HEK293 (cell line): ENCODE results near the gene AMOTL2.

Source experiments
- CTCF ChIA-PET: fragments of 350-600 bp; formaldehyde crosslinking; extraction: SDS; loops from one replicate; lab custom pipeline; 2021; ENCODE audit warnings: antibody characterized with exemption; lab: Yijun Ruan, JAX
- POLR2A ChIA-PET: fragments of 300-600 bp; formaldehyde crosslinking; extraction: SDS; loops from one replicate; lab custom pipeline; 2020; ENCODE audit warnings: antibody characterized with exemption, inconsistent platforms; lab: Yijun Ruan, JAX
- H3K27ac ChIP-seq: fragments of 200-500 bp; sonication (Bioruptor generic); 2 replicates; pipeline ENCODE4 v1.5.1; 2014; ENCODE audit warnings: low read depth, low read length, control low read depth, inconsistent platforms; ENCODE audit errors: extremely low read depth
- H3K36me3 ChIP-seq, 2 experiments: fragments of 200-500 bp in 1 of 2; sonication (Bioruptor generic) in 1 of 2; 1 replicate in 1 of 2; 2 replicates in 1 of 2; pipeline ENCODE4 v1.5.1; 2014 to 2017; ENCODE audit warnings: inconsistent platforms in 2 of 2, low read length in 2 of 2; ENCODE audit not compliant: control insufficient read depth in 2 of 2, insufficient read depth in 1 of 2
- H3K4me1 ChIP-seq: fragments of 200-500 bp; sonication (Bioruptor generic); 2 replicates; pipeline ENCODE4 v1.5.1; 2014; ENCODE audit warnings: mild to moderate bottlenecking, low read length, inconsistent platforms; ENCODE audit not compliant: control insufficient read depth, insufficient read depth
- H3K4me3 ChIP-seq: 2 replicates; pipeline ENCODE4 v1.5.1; 2011; ENCODE audit warnings: low read depth, mild to moderate bottlenecking, control low read depth, low read length, moderate library complexity
- H3K9me3 ChIP-seq: fragments of 200-500 bp; sonication (Bioruptor generic); 2 replicates; pipeline ENCODE4 v1.5.1; 2014; ENCODE audit warnings: low read depth, low read length, inconsistent platforms; ENCODE audit not compliant: control insufficient read depth, insufficient read depth
- HOXA7 ChIP-seq: sonication (generic); formaldehyde crosslinking; IDR thresholded peaks from 2 replicates; pipeline ENCODE4 v1.8.1; 2022; ENCODE audit warnings: missing genetic modification reagents, borderline replicate concordance
- HOXC10 ChIP-seq: sonication (generic); formaldehyde crosslinking; IDR thresholded peaks from 2 replicates; pipeline ENCODE4 v1.8.1; 2023; ENCODE audit warnings: mild to moderate bottlenecking, missing genetic modification reagents
- MYNN ChIP-seq: fragments of 450-650 bp; formaldehyde crosslinking; IDR thresholded peaks from 2 replicates; pipeline ENCODE4 v1.5.1; 2016; ENCODE audit warnings: missing biosample characterization, missing genetic modification characterization, borderline replicate concordance
- MZF1 ChIP-seq: fragments of 450-650 bp; formaldehyde crosslinking; IDR thresholded peaks from 2 replicates; pipeline ENCODE4 v1.5.1; 2017; ENCODE audit warnings: missing biosample characterization, missing genetic modification characterization, borderline replicate concordance
- SP3 ChIP-seq: fragments of 450-650 bp; formaldehyde crosslinking; IDR thresholded peaks from 2 replicates; pipeline ENCODE4 v1.5.1; 2016; ENCODE audit warnings: missing biosample characterization, missing genetic modification characterization
- ZNF114 ChIP-seq: fragments of 450-650 bp; formaldehyde crosslinking; IDR thresholded peaks from 2 replicates; pipeline ENCODE4 v1.5.0; 2017; ENCODE audit warnings: missing biosample characterization, missing genetic modification characterization
- ZNF146 ChIP-seq: fragments of 450-650 bp; formaldehyde crosslinking; IDR thresholded peaks from 2 replicates; pipeline ENCODE4 v1.5.1; 2016; ENCODE audit warnings: missing biosample characterization, missing genetic modification characterization
- ZNF155 ChIP-seq: fragments of 450-650 bp; formaldehyde crosslinking; IDR thresholded peaks from 2 replicates; pipeline ENCODE4 v1.5.1; 2016; ENCODE audit warnings: missing biosample characterization, missing genetic modification characterization
- ZNF202 ChIP-seq: fragments of 450-650 bp; formaldehyde crosslinking; IDR thresholded peaks from 2 replicates; pipeline ENCODE4 v1.5.1; 2016; ENCODE audit warnings: missing biosample characterization, missing genetic modification characterization, borderline replicate concordance
- ZNF23 ChIP-seq: fragments of 450-650 bp; formaldehyde crosslinking; IDR thresholded peaks from 2 replicates; pipeline ENCODE4 v1.5.1; 2016; ENCODE audit warnings: missing biosample characterization, missing genetic modification characterization, borderline replicate concordance
- ZNF24 ChIP-seq: fragments of 450-650 bp; formaldehyde crosslinking; IDR thresholded peaks from 2 replicates; pipeline ENCODE4 v1.5.1; 2016; ENCODE audit warnings: missing biosample characterization, missing genetic modification characterization
- ZNF324 ChIP-seq: fragments of 450-650 bp; formaldehyde crosslinking; IDR thresholded peaks from 2 replicates; pipeline ENCODE4 v1.5.1; 2016; ENCODE audit warnings: missing biosample characterization, missing genetic modification characterization
- ZNF560 ChIP-seq: fragments of 450-650 bp; formaldehyde crosslinking; IDR thresholded peaks from 2 replicates; pipeline ENCODE4 v1.5.1; 2017; ENCODE audit warnings: missing biosample characterization, missing genetic modification characterization, borderline replicate concordance
- ZNF623 ChIP-seq: fragments of 450-650 bp; formaldehyde crosslinking; IDR thresholded peaks from 2 replicates; pipeline ENCODE4 v1.5.1; 2016; ENCODE audit warnings: missing biosample characterization, missing genetic modification characterization
- ZNF791 ChIP-seq: fragments of 450-650 bp; formaldehyde crosslinking; IDR thresholded peaks from 2 replicates; pipeline ENCODE4 v1.5.1; 2016; ENCODE audit warnings: missing biosample characterization, missing genetic modification characterization
- TF ChIP-seq, protein P1 (sequence below): fragments of 450-650 bp; formaldehyde crosslinking; IDR thresholded peaks from 2 replicates; pipeline ENCODE4 v1.5.1; 2016; ENCODE audit warnings: missing biosample characterization, missing genetic modification characterization
- TF ChIP-seq, protein P2 (sequence below): fragments of 450-650 bp; formaldehyde crosslinking; IDR thresholded peaks from 2 replicates; pipeline ENCODE4 v1.5.1; 2016; ENCODE audit warnings: missing biosample characterization, missing genetic modification characterization, borderline replicate concordance

AMOTL2 gene

DNA sequence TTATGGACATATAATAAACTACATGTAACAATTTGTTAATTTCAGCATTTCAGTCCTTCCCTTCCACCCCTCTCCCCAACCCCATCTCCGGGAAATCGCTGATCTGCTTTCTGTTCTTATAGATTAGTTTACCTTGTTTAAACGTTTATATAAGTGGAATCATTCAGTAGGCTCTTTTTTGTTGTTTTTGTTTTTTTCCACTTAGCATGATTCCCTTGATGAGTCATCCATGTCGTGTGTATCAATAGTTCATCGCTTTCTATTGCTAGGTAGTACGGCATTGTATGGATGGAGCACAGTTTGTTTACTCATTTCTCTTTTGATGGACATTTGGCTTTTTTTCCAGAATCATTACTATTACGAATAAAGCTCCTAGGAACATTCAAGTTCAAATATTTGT, 23.5 kb upstream of the AMOTL2 start:
- TF ChIP-seq ZNF202 (tag by site-specific recombination) (no peak), ZNF146 (no peak), ZNF791 (tag by site-specific recombination) (no peak), ZNF23 (tag by site-specific recombination) (no peak), ZNF24 (no peak), SP3 (tag by site-specific recombination) (no peak)
- Histone ChIP-seq H3K4me3 (no peak overlapping the region), H3K9me3 (no peaks in the 10 kb centered on the region), H3K4me1 (no peaks in the 10 kb centered on the region), H3K27ac (no peak overlapping the region), H3K36me3 (no peaks in the 10 kb centered on the region)
- CTCF ChIA-PET, result no interaction called here
- POLR2A ChIA-PET, result interaction anchor here (1.1 kb wide), 1 partner anchor 23 kb away, joined by 3 read pairs; the partner anchor contains the start of gene AMOTL2

DNA sequence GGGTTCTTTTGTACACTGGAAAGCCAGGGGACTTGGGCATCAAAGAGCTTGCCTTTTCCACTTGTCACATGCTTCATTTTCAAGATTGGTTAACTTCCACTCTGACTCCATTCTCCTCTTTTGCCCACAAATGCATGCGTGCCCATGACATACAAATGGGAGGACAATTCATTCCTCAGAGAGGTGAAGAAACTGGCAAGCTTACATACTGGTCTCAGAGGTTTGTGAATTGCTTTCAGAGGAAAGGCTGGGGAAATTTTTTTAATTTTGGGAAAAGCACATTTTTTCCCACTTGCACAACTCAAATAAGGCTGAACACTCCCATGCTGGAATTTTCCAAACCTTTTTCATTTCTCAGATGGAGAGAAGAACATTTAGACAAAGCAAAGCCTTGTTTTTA, 20.9 kb upstream of the AMOTL2 start:
- Histone ChIP-seq H3K4me1 (no peaks in the 10 kb centered on the region), H3K36me3 (no peaks in the 10 kb centered on the region), H3K9me3 (no peaks in the 10 kb centered on the region), H3K4me3 (no peak overlapping the region), H3K27ac (no peak overlapping the region)
- CTCF ChIA-PET, result interaction anchor here (0.7 kb wide), 1 partner anchor 37 kb away, joined by 3 read pairs; no protein-coding TSS in a partner anchor
- TF ChIP-seq ZNF560, result no peak
- TF ChIP-seq, protein P1, sequence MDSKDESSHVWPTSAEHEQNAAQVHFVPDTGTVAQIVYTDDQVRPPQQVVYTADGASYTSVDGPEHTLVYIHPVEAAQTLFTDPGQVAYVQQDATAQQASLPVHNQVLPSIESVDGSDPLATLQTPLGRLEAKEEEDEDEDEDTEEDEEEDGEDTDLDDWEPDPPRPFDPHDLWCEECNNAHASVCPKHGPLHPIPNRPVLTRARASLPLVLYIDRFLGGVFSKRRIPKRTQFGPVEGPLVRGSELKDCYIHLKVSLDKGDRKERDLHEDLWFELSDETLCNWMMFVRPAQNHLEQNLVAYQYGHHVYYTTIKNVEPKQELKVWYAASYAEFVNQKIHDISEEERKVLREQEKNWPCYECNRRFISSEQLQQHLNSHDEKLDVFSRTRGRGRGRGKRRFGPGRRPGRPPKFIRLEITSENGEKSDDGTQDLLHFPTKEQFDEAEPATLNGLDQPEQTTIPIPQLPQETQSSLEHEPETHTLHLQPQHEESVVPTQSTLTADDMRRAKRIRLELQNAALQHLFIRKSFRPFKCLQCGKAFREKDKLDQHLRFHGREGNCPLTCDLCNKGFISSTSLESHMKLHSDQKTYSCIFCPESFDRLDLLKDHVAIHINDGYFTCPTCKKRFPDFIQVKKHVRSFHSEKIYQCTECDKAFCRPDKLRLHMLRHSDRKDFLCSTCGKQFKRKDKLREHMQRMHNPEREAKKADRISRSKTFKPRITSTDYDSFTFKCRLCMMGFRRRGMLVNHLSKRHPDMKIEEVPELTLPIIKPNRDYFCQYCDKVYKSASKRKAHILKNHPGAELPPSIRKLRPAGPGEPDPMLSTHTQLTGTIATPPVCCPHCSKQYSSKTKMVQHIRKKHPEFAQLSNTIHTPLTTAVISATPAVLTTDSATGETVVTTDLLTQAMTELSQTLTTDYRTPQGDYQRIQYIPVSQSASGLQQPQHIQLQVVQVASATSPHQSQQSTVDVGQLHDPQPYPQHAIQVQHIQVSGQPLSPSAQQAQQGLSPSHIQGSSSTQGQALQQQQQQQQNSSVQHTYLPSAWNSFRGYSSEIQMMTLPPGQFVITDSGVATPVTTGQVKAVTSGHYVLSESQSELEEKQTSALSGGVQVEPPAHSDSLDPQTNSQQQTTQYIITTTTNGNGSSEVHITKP (tag by site-specific recombination), result no peak
- no peak for TF ChIP-seq MYNN (tag by site-specific recombination)
- TF ChIP-seq HOXC10, result no peak
- TF ChIP-seq, protein P2, sequence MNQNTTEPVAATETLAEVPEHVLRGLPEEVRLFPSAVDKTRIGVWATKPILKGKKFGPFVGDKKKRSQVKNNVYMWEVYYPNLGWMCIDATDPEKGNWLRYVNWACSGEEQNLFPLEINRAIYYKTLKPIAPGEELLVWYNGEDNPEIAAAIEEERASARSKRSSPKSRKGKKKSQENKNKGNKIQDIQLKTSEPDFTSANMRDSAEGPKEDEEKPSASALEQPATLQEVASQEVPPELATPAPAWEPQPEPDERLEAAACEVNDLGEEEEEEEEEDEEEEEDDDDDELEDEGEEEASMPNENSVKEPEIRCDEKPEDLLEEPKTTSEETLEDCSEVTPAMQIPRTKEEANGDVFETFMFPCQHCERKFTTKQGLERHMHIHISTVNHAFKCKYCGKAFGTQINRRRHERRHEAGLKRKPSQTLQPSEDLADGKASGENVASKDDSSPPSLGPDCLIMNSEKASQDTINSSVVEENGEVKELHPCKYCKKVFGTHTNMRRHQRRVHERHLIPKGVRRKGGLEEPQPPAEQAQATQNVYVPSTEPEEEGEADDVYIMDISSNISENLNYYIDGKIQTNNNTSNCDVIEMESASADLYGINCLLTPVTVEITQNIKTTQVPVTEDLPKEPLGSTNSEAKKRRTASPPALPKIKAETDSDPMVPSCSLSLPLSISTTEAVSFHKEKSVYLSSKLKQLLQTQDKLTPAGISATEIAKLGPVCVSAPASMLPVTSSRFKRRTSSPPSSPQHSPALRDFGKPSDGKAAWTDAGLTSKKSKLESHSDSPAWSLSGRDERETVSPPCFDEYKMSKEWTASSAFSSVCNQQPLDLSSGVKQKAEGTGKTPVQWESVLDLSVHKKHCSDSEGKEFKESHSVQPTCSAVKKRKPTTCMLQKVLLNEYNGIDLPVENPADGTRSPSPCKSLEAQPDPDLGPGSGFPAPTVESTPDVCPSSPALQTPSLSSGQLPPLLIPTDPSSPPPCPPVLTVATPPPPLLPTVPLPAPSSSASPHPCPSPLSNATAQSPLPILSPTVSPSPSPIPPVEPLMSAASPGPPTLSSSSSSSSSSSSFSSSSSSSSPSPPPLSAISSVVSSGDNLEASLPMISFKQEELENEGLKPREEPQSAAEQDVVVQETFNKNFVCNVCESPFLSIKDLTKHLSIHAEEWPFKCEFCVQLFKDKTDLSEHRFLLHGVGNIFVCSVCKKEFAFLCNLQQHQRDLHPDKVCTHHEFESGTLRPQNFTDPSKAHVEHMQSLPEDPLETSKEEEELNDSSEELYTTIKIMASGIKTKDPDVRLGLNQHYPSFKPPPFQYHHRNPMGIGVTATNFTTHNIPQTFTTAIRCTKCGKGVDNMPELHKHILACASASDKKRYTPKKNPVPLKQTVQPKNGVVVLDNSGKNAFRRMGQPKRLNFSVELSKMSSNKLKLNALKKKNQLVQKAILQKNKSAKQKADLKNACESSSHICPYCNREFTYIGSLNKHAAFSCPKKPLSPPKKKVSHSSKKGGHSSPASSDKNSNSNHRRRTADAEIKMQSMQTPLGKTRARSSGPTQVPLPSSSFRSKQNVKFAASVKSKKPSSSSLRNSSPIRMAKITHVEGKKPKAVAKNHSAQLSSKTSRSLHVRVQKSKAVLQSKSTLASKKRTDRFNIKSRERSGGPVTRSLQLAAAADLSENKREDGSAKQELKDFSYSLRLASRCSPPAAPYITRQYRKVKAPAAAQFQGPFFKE (tag by site-specific recombination), result no peak
- no peak for TF ChIP-seq ZNF114 (tag by site-specific recombination)
- no peak for TF ChIP-seq ZNF324 (tag by site-specific recombination)
- TF ChIP-seq HOXA7 (CRISPR knock-in tag), result no peak
- no peak for TF ChIP-seq ZNF623 (tag by site-specific recombination)
- no peak for TF ChIP-seq ZNF155
- no peak for TF ChIP-seq MZF1 (tag by site-specific recombination)
- POLR2A ChIA-PET, result no interaction called here
